Loucy (cell line): ENCODE results near the gene ADARB2.

Source experiments
- H2AFZ ChIP-seq: fragments of 200-600 bp; sonication (generic); 2 replicates; pipeline ENCODE4 v1.6.0; 2016; ENCODE audit warnings: antibody characterized with exemption, mild to moderate bottlenecking, low read length, moderate library complexity
- H3F3A ChIP-seq: fragments of 200-600 bp; 2 replicates; pipeline ENCODE4 v1.6.0; 2016; ENCODE audit warnings: antibody characterized with exemption, low read depth, mild to moderate bottlenecking
- H3K27me3 ChIP-seq: fragments of 200-600 bp; sonication (generic); 2 replicates; pipeline ENCODE4 v1.6.1; 2014; ENCODE audit warnings: low read length, mild to moderate bottlenecking; ENCODE audit not compliant: insufficient read depth, poor library complexity, severe bottlenecking
- H3K36me3 ChIP-seq: fragments of 200-600 bp; sonication (generic); 2 replicates; pipeline ENCODE4 v1.6.1; 2016; ENCODE audit warnings: low read length; ENCODE audit not compliant: insufficient read depth
- H3K4me1 ChIP-seq: fragments of 200-600 bp; sonication (generic); 2 replicates; pipeline ENCODE4 v1.5.1; 2014; ENCODE audit warnings: low read length, mild to moderate bottlenecking; ENCODE audit not compliant: insufficient read depth, poor library complexity, severe bottlenecking
- H3K4me2 ChIP-seq: fragments of 200-600 bp; sonication (generic); 2 replicates; pipeline ENCODE4 v1.6.0; 2014; ENCODE audit warnings: antibody characterized with exemption, low read length, low read depth, mild to moderate bottlenecking; ENCODE audit not compliant: poor library complexity, severe bottlenecking
- H3K4me3 ChIP-seq: fragments of 200-600 bp; sonication (generic); 2 replicates; pipeline ENCODE4 v1.5.1; 2014; ENCODE audit warnings: low read length, mild to moderate bottlenecking, mixed read lengths; ENCODE audit not compliant: poor library complexity, severe bottlenecking
- H3K79me2 ChIP-seq: fragments of 200-600 bp; sonication (generic); 2 replicates; pipeline ENCODE4 v1.6.1; 2014; ENCODE audit warnings: low read length; ENCODE audit not compliant: insufficient read depth
- H3K9ac ChIP-seq: fragments of 200-600 bp; sonication (generic); 2 replicates; pipeline ENCODE4 v1.6.0; 2014; ENCODE audit warnings: mild to moderate bottlenecking, low read depth, low read length, moderate library complexity; ENCODE audit not compliant: poor library complexity, severe bottlenecking
- H3K9me2 ChIP-seq: fragments of 200-600 bp; sonication (generic); replicated peaks from 2 replicates; pipeline ENCODE4 v1.6.1; 2016; ENCODE audit warnings: low read depth, low read length, mixed read lengths
- H3K9me3 ChIP-seq: fragments of 200-600 bp; sonication (generic); 2 replicates; pipeline ENCODE4 v1.6.1; 2014; ENCODE audit warnings: mild to moderate bottlenecking, antibody characterized with exemption, low read length, low read depth; ENCODE audit not compliant: insufficient read depth
- H4K20me1 ChIP-seq: fragments of 200-600 bp; sonication (generic); 2 replicates; pipeline ENCODE4 v1.6.0; 2014; ENCODE audit warnings: antibody characterized with exemption, low read length, mild to moderate bottlenecking; ENCODE audit not compliant: insufficient read depth, poor library complexity, severe bottlenecking
- CTCF ChIP-seq: fragments of 200-600 bp; sonication (generic); conservative IDR thresholded peaks from 2 replicates; pipeline ENCODE4 v1.5.1; 2014; ENCODE audit warnings: mild to moderate bottlenecking, antibody characterized with exemption, low read length
- EZH2phosphoT487 ChIP-seq: fragments of 200-600 bp; IDR thresholded peaks from 2 replicates; pipeline ENCODE4 v1.6.1; 2018; ENCODE audit warnings: antibody characterized with exemption, mild to moderate bottlenecking, moderate library complexity, borderline replicate concordance

Gene ADARB2

GRCh38 chr10:1582739-1583138 lies 154.6 kb downstream of the ADARB2 start:
- Histone ChIP-seq H3K4me1 (no peaks in the 10 kb centered on the region), H3K79me2 (no peaks in the 10 kb centered on the region), H3K4me3 (no peak overlapping the region), H3K9me3 (0 out of 2 replicates have a peak, but pooled peaks cover 4% of the 10 kb centered on the region), H3K36me3 (no peaks in the 10 kb centered on the region), H3F3A (no peaks in the 10 kb centered on the region), H3K27me3 (no peaks in the 10 kb centered on the region), H2AFZ (no peak overlapping the region), H3K9me2 (no peaks in the 10 kb centered on the region), H3K9ac (no peak overlapping the region), H3K4me2 (no peak overlapping the region), H4K20me1 (no peaks in the 10 kb centered on the region)
- no peak for TF ChIP-seq CTCF
- TF ChIP-seq EZH2phosphoT487 = no peak

- no peaks in the 10 kb centered on the region for H3K27me3 ChIP-seq
Observed at GRCh38 chr10:1581189-1581588, 156.1 kb downstream of the ADARB2 start.

GRCh38 chr10:1579671-1580070 lies 157.7 kb downstream of the ADARB2 start:
- TF ChIP-seq CTCF = no peak
- no peak for TF ChIP-seq EZH2phosphoT487
- Histone ChIP-seq H3K9ac (no peak overlapping the region), H3K36me3 (no peaks in the 10 kb centered on the region), H3K27me3 (no peaks in the 10 kb centered on the region), H3K4me2 (no peak overlapping the region), H2AFZ (no peak overlapping the region), H3K4me1 (no peaks in the 10 kb centered on the region), H3K79me2 (no peaks in the 10 kb centered on the region), H3F3A (no peaks in the 10 kb centered on the region), H4K20me1 (no peaks in the 10 kb centered on the region), H3K9me2 (no peaks in the 10 kb centered on the region), H3K9me3 (no peaks in the 10 kb centered on the region), H3K4me3 (no peak overlapping the region)

More at GRCh38 chr10:1581189-1581588, 156.1 kb downstream of the ADARB2 start:
- Histone ChIP-seq H3K36me3 (no peaks in the 10 kb centered on the region), H3K9ac (no peak overlapping the region), H2AFZ (no peak overlapping the region), H3K79me2 (no peaks in the 10 kb centered on the region), H3K9me3 (no peaks in the 10 kb centered on the region), H3K9me2 (no peaks in the 10 kb centered on the region), H4K20me1 (no peaks in the 10 kb centered on the region), H3F3A (no peaks in the 10 kb centered on the region), H3K4me2 (no peak overlapping the region), H3K4me3 (no peak overlapping the region), H3K4me1 (no peaks in the 10 kb centered on the region)
- TF ChIP-seq CTCF = no peak; the same call in 1 of the 2 replicates
- TF ChIP-seq EZH2phosphoT487 = no peak
